Uterus (tissue), 4 donors: Measurements from ENCODE around the gene CD68. TPM values are rescaled to one million over a fixed set of nuclear protein-coding genes. Genes with fewer than 3 reads are reported as not detected.

Experiments
- DNase-seq, 2 donors: peaks; one replicate each; pipeline ENCODE4 v3.0.0-alpha.2; 2019 to 2020
- H3K27ac ChIP-seq, 2 donors: fragments of 200-600 bp; sonication (generic); 1 replicate in 1 of 2; 2 replicates in 1 of 2; pipeline ENCODE4 v1.5.1; 2016 to 2018
- H3K27me3 ChIP-seq, 2 donors: fragments of 200-600 bp; sonication (generic); one replicate each; pipeline ENCODE4 v1.5.1; 2018 to 2019; ENCODE audit warnings: control low read depth in 1 of 2
- H3K36me3 ChIP-seq, 2 donors: fragments of 200-600 bp; sonication (generic); one replicate each; pipeline ENCODE4 v1.5.1; 2019; ENCODE audit warnings: control low read depth in 1 of 2
- H3K4me1 ChIP-seq, 2 donors: fragments of 200-600 bp; sonication (generic); one replicate each; pipeline ENCODE4 v1.5.1; 2018 to 2019; ENCODE audit warnings: control low read depth in 1 of 2
- H3K4me3 ChIP-seq, 2 donors: fragments of 200-600 bp; sonication (generic); 1 replicate in 1 of 2; 2 replicates in 1 of 2; pipeline ENCODE4 v1.5.1; 2018 to 2019; ENCODE audit warnings: mild to moderate bottlenecking in 1 of 2
- H3K9me3 ChIP-seq, 2 donors: fragments of 200-600 bp; sonication (generic); one replicate each; pipeline ENCODE4 v1.5.1; 2019; ENCODE audit warnings: control low read depth in 1 of 2
- CTCF ChIP-seq, 4 experiments: fragments of 200-600 bp in 2 of 4; fragments of 450-650 bp in 2 of 4; sonication (generic) in 2 of 4; IDR thresholded peaks; one replicate each; pipeline ENCODE4 v1.5.1; 2016 to 2019; ENCODE audit warnings: antibody characterized with exemption in 4 of 4, mild to moderate bottlenecking in 2 of 4, moderate library complexity in 1 of 4
- POLR2A ChIP-seq, 2 donors: fragments of 450-650 bp; IDR thresholded peaks; one replicate each; pipeline ENCODE4 v1.6.1; 2016; ENCODE audit warnings: antibody characterized with exemption in 2 of 2, mild to moderate bottlenecking in 1 of 2, moderate library complexity in 1 of 2
- intact Hi-C: fragments of 100-400 bp; cut with DNase I; formaldehyde crosslinking; loops from one replicate; pipeline ENCODE4 v1.15.1; 2023; ENCODE audit warnings: low total_unique reads
- total RNA-seq, 4 donors: library from RNA; depleted of rRNA in 3 of 4; stranded (reverse); fragments of >200 nt in 3 of 4; gene quantifications; one replicate each; pipeline versions ENCODE4 v1.1.0 to v1.2.4, GENCODE V29; 2014 to 2023
- donor health status: DM: yes; HTN: yes; CAD: no.

The CD68 gene
- total RNA-seq, 4 donors from 2014 or later = 4.4 to 15.9 (median 7.5) TPM

- Histone ChIP-seq H3K27ac (peak overlapping the region; percentile 98 to 99), H3K4me1 (peaks cover 0 to 6% of the 10 kb centered on the region in 2 donors), H3K27me3 (no peaks in the 10 kb centered on the region), H3K9me3 (no peaks in the 10 kb centered on the region), H3K4me3 (peak overlapping the region; percentile 94 to 100), H3K36me3 (no peaks in the 10 kb centered on the region)
- TF ChIP-seq CTCF (IDR thresholded peaks at IDR 0.05) = peak in 2 of 4 experiments; percentile 5 to 29
- TF ChIP-seq POLR2A (IDR thresholded peaks at IDR 0.05) = peak; percentile 95 to 98
- peak; percentile 99 to 100 for DNase-seq
- intact Hi-C loops = no loop called here
Observed at GRCh38 chr17:7572588-7573323, 6.7 kb upstream of the CD68 start.

GRCh38 chr17:7573324-7574080 lies 5.9 kb upstream of the CD68 start:
- Histone ChIP-seq H3K4me3 (peak overlapping the region; percentile 94 to 100), H3K36me3 (no peaks in the 10 kb centered on the region), H3K27ac (peak overlapping the region; percentile 98 to 99), H3K4me1 (peaks cover 0 to 6% of the 10 kb centered on the region in 2 donors), H3K27me3 (no peaks in the 10 kb centered on the region), H3K9me3 (no peaks in the 10 kb centered on the region)
- intact Hi-C loops = no loop called here
- peak; percentile 89 to 92 for DNase-seq
- TF ChIP-seq CTCF (IDR thresholded peaks at IDR 0.05) = no peak
- TF ChIP-seq POLR2A (IDR thresholded peaks at IDR 0.05) = peak; percentile 62 to 69

- Histone ChIP-seq H3K4me3 (peak overlapping the region; percentile 94 to 100), H3K36me3 (no peaks in the 10 kb centered on the region), H3K27ac (peak overlapping the region; percentile 98 to 99), H3K4me1 (peaks cover 0 to 6% of the 10 kb centered on the region in 2 donors), H3K9me3 (no peaks in the 10 kb centered on the region), H3K27me3 (no peaks in the 10 kb centered on the region)
- TF ChIP-seq CTCF (IDR thresholded peaks at IDR 0.05) = no peak
- no peak for TF ChIP-seq POLR2A (IDR thresholded peaks at IDR 0.05)
- no peak for DNase-seq
- intact Hi-C loops = no loop called here
Observed at GRCh38 chr17:7574176-7574953, 5.1 kb upstream of the CD68 start.

- H3K36me3 ChIP-seq = no peaks in the 10 kb centered on the region
- H3K4me3 ChIP-seq = no peak overlapping the region
Observed at GRCh38 chr17:7575481-7575883, 4.0 kb upstream of the CD68 start.

More at GRCh38 chr17:7575481-7575883, 4.0 kb upstream of the CD68 start:
- intact Hi-C loops = no loop called here
- H3K9me3 ChIP-seq = no peaks in the 10 kb centered on the region
- H3K27ac ChIP-seq = no peak overlapping the region
- peaks cover 0 to 6% of the 10 kb centered on the region in 2 donors for H3K4me1 ChIP-seq
- TF ChIP-seq CTCF (IDR thresholded peaks at IDR 0.05) = no peak
- no peak for TF ChIP-seq POLR2A (IDR thresholded peaks at IDR 0.05)
- H3K27me3 ChIP-seq = no peaks in the 10 kb centered on the region
- DNase-seq = no peak
